ENCODE measurements around the gene SLC22A7.

SLC22A7 gene

DNA sequence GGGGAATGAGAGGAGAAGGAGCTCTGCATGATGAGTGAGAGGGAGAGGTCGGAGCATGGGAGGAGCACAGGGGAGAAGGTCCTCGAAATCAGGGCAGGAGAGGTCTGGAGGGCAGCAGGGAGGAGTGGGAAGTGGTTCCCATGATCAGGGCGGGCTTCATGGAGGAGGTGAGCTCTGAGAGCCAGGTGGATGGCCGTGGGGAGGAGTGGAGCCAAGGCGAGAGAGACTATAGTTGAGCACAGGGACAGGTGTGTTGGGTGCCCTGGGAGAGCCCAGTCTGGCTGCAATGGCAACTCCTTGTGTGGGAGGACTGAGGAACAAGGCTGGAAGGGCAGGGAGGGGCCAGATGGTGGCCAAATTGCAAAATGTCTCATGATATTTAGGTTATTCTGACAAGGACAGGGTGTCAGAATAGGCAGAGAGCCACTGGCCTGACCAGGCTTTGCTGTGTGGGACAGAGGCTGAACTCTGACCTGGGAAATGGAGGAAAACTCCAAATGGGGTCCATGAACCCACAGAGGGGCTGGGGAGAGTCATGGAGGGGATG, 33.4 kb upstream of the SLC22A7 start:
- Histone ChIP-seq H3K27ac (ENCODE audit: poor library complexity, severe bottlenecking) (no peak overlapping the region), H3K36me3 (ENCODE audit: low read depth) (no peaks in the 10 kb centered on the region), H3K4me1 (ENCODE audit: insufficient read depth, poor library complexity, severe bottlenecking) (no peaks in the 10 kb centered on the region), H3K4me3 (ENCODE audit: severe bottlenecking) (no peak overlapping the region), H3K9me3 (ENCODE audit: severe bottlenecking) (no peaks in the 10 kb centered on the region), H3K27me3 (ENCODE audit: insufficient read depth, poor library complexity, severe bottlenecking) (no peaks in the 10 kb centered on the region)
- DNase-seq (ENCODE audit: low spot score) (no peak), ATAC-seq (ENCODE audit: low read depth) (no peak)
- TF ChIP-seq, protein P1, sequence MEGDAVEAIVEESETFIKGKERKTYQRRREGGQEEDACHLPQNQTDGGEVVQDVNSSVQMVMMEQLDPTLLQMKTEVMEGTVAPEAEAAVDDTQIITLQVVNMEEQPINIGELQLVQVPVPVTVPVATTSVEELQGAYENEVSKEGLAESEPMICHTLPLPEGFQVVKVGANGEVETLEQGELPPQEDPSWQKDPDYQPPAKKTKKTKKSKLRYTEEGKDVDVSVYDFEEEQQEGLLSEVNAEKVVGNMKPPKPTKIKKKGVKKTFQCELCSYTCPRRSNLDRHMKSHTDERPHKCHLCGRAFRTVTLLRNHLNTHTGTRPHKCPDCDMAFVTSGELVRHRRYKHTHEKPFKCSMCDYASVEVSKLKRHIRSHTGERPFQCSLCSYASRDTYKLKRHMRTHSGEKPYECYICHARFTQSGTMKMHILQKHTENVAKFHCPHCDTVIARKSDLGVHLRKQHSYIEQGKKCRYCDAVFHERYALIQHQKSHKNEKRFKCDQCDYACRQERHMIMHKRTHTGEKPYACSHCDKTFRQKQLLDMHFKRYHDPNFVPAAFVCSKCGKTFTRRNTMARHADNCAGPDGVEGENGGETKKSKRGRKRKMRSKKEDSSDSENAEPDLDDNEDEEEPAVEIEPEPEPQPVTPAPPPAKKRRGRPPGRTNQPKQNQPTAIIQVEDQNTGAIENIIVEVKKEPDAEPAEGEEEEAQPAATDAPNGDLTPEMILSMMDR (IDR thresholded peaks at IDR 0.05; ENCODE audit: poor library complexity, severe bottlenecking), result no peak

GRCh38 chr6:43265564-43265963, 32.5 kb upstream of the SLC22A7 start:
- H3K9me3 ChIP-seq (ENCODE audit: severe bottlenecking), result no peaks in the 10 kb centered on the region
- H3K27ac ChIP-seq (ENCODE audit: poor library complexity, severe bottlenecking), result no peak overlapping the region
- no peak for DNase-seq (ENCODE audit: low spot score)
- no peak overlapping the region for H3K4me3 ChIP-seq (ENCODE audit: severe bottlenecking)
- H3K27me3 ChIP-seq (ENCODE audit: insufficient read depth, poor library complexity, severe bottlenecking), result no peaks in the 10 kb centered on the region
- TF ChIP-seq, protein P1 (IDR thresholded peaks at IDR 0.05; ENCODE audit: poor library complexity, severe bottlenecking), result no peak
- no peaks in the 10 kb centered on the region for H3K4me1 ChIP-seq (ENCODE audit: insufficient read depth, poor library complexity, severe bottlenecking)
- H3K36me3 ChIP-seq (ENCODE audit: low read depth), result no peaks in the 10 kb centered on the region
- no peak for ATAC-seq (ENCODE audit: low read depth)

GRCh38 chr6:43267619-43268354, 30.3 kb upstream of the SLC22A7 start:
- H3K4me1 ChIP-seq (ENCODE audit: insufficient read depth, poor library complexity, severe bottlenecking), result no peaks in the 10 kb centered on the region
- H3K27me3 ChIP-seq (ENCODE audit: insufficient read depth, poor library complexity, severe bottlenecking), result no peaks in the 10 kb centered on the region
- no peak overlapping the region for H3K4me3 ChIP-seq (ENCODE audit: severe bottlenecking)
- no peaks in the 10 kb centered on the region for H3K36me3 ChIP-seq (ENCODE audit: low read depth)
- TF ChIP-seq, protein P1 (IDR thresholded peaks at IDR 0.05; ENCODE audit: poor library complexity, severe bottlenecking), result no peak
- H3K9me3 ChIP-seq (ENCODE audit: severe bottlenecking), result no peaks in the 10 kb centered on the region
- H3K27ac ChIP-seq (ENCODE audit: poor library complexity, severe bottlenecking), result no peak overlapping the region
- ATAC-seq (ENCODE audit: low read depth), result no peak
- no peak for DNase-seq (ENCODE audit: low spot score)

GRCh38 chr6:43268355-43268700, 29.7 kb upstream of the SLC22A7 start:
- no peaks in the 10 kb centered on the region for H3K27me3 ChIP-seq (ENCODE audit: insufficient read depth, poor library complexity, severe bottlenecking)
- ATAC-seq (ENCODE audit: low read depth), result no peak
- DNase-seq (ENCODE audit: low spot score), result no peak
- no peaks in the 10 kb centered on the region for H3K4me1 ChIP-seq (ENCODE audit: insufficient read depth, poor library complexity, severe bottlenecking)
- no peak overlapping the region for H3K27ac ChIP-seq (ENCODE audit: poor library complexity, severe bottlenecking)
- TF ChIP-seq, protein P1 (IDR thresholded peaks at IDR 0.05; ENCODE audit: poor library complexity, severe bottlenecking), result no peak
- H3K36me3 ChIP-seq (ENCODE audit: low read depth), result no peaks in the 10 kb centered on the region
- no peak overlapping the region for H3K4me3 ChIP-seq (ENCODE audit: severe bottlenecking)
- H3K9me3 ChIP-seq (ENCODE audit: severe bottlenecking), result no peaks in the 10 kb centered on the region

- Histone ChIP-seq H3K4me1 (ENCODE audit: insufficient read depth, poor library complexity, severe bottlenecking) (no peaks in the 10 kb centered on the region), H3K4me3 (ENCODE audit: severe bottlenecking) (no peak overlapping the region), H3K9me3 (ENCODE audit: severe bottlenecking) (no peaks in the 10 kb centered on the region), H3K27me3 (ENCODE audit: insufficient read depth, poor library complexity, severe bottlenecking) (no peaks in the 10 kb centered on the region), H3K27ac (ENCODE audit: poor library complexity, severe bottlenecking) (no peak overlapping the region), H3K36me3 (ENCODE audit: low read depth) (no peaks in the 10 kb centered on the region)
- ATAC-seq (ENCODE audit: low read depth) (no peak), DNase-seq (ENCODE audit: low spot score) (no peak)
- TF ChIP-seq, protein P1 (IDR thresholded peaks at IDR 0.05; ENCODE audit: poor library complexity, severe bottlenecking), result no peak
Measured at GRCh38 chr6:43268782-43269272, 29.2 kb upstream of the SLC22A7 start.

Measured in RWPE2 (cell line).